Ovary (tissue), 9 donors: ENCODE results near the gene CYP2E1. TPM values are rescaled to one million over a fixed set of nuclear protein-coding genes. Genes with fewer than 3 reads are reported as not detected.

Experiments
- DNase-seq, 5 donors: peaks; one replicate each; pipeline ENCODE4 v3.0.0-alpha.2; 2019 to 2020
- H3K27ac ChIP-seq, 2 donors: fragments of 200-600 bp; one replicate each; pipeline versions ENCODE4 v1.5.1 to v1.8.0; 2019 to 2022
- H3K27me3 ChIP-seq: fragments of 200-600 bp; one replicate; pipeline ENCODE4 v1.8.0; 2022
- H3K36me3 ChIP-seq: fragments of 200-600 bp; sonication (generic); one replicate; pipeline ENCODE4 v1.5.1; 2019
- H3K4me1 ChIP-seq: one replicate; pipeline ENCODE4 v1.8.1; 2013; ENCODE audit warnings: mild to moderate bottlenecking, moderate library complexity; ENCODE audit not compliant: insufficient read depth
- H3K4me3 ChIP-seq: fragments of 200-600 bp; sonication (generic); one replicate; pipeline ENCODE4 v1.5.1; 2017
- H3K9me3 ChIP-seq, 2 donors: fragments of 200-600 bp in 1 of 2; sonication (generic) in 1 of 2; one replicate each; pipeline versions ENCODE4 v1.5.1 to v1.8.1; 2013 to 2019; ENCODE audit warnings: mild to moderate bottlenecking in 1 of 2, moderate library complexity in 1 of 2
- EP300 ChIP-seq: sonication (generic); formaldehyde crosslinking; IDR thresholded peaks from one replicate; pipeline ENCODE4 v1.6.1; 2017; ENCODE audit warnings: antibody characterized with exemption
- POLR2A ChIP-seq: fragments of 450-650 bp; IDR thresholded peaks from one replicate; pipeline ENCODE4 v1.6.1; 2017; ENCODE audit warnings: antibody characterized with exemption, mild to moderate bottlenecking, moderate library complexity
- WGBS, 3 donors: extraction: QIAGEN DNeasy Blood & Tissue Kit in 1 of 3; methylation state at CpG; one replicate each; pipeline versions ENCODE4 v1.1.5 to v1.1.7; 2013 to 2017; 5-methylcytosine and 5-hydroxymethylcytosine counted together
- intact Hi-C, 4 donors: fragments of 100-400 bp; cut with DNase I; formaldehyde crosslinking; loops; one replicate each; pipeline versions ENCODE4 v1.11.0 to v1.15.1; 2022 to 2023
- polyA plus RNA-seq, 2 donors: library from polyadenylated mRNA; stranded (reverse); fragments of 200-250 nt in 1 of 2; fragments of 350-450 nt in 1 of 2; fragmentation: Illumina TruSeq in 1 of 2; extraction: RNeasy Lipid Tissue Mini Kit (QIAGEN cat#74804) in 1 of 2; gene quantifications; one replicate each; pipeline ENCODE4 v1.2.3, GENCODE V29; 2013 to 2014
- total RNA-seq, 7 donors: library from RNA; depleted of rRNA in 2 of 7; stranded (reverse); fragments of >200 nt in 2 of 7; fragmentation: NEBNext Ultra II Directional in 3 of 7; extraction: Animal tissue kit (Norgen Biotek cat#: 25700) in 3 of 7; gene quantifications; one replicate each; pipeline versions ENCODE4 v1.1.0 to v1.2.4, GENCODE V29; 2016 to 2023
- TF ChIP-seq, protein P1 (sequence below), 3 donors: fragments of 450-650 bp in 2 of 3; fragments of 200-600 bp in 1 of 3; IDR thresholded peaks; one replicate each; pipeline versions ENCODE4 v1.5.1 to v1.8.0; 2016 to 2022; ENCODE audit warnings: antibody characterized with exemption in 3 of 3, mild to moderate bottlenecking in 1 of 3
- donor health status: DM: no; HTN: no; CAD: no; lungs with moderate emphysema.
- donor health status: DM: no; HTN: no; CAD: no.
- donor health status: Bipolar disorder and iron deficiency.
- donor health status: DM: yes; HTN: yes; CAD: no.
- donor health status: DM: no; HTN: no; CAD: no.
- donor health status: DM: yes; HTN: yes; CAD: no.

The CYP2E1 gene
- total and polyA plus RNA-seq, 9 donors: 0.83 to 4.6 (median 3.6) TPM

DNA sequence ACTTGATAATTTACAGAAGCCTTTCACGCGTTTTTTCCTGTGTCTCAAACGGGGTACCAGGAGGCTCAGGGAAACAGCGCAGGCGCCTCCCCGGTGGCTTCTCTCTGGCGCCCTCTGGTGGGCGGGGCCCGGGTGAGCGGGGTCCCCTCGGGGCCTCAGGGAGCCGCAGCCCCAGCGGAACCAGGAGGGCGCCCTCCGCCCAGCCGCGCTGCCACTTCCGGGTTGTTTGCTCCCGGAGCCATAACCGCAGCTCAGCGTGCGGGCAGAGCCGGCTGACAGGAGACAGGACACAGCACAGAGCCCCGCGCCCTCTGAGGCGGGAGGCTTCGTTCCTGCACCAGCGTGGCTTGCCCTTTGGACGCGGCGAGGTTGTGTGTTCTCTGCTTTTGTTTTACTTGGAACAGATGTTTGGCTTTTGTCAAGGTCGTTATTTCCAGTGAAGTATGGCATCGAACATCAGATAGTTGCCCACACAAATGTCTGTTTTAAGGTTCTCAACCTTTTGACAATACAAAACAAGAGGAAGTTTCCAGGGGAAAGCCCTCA, 6.9 kb upstream of the CYP2E1 start:
- Histone ChIP-seq H3K27ac (no peak overlapping the region), H3K27me3 (no peaks in the 10 kb centered on the region), H3K4me1 (no peaks in the 10 kb centered on the region), H3K4me3 (peak overlapping the region; percentile 32), H3K36me3 (no peaks in the 10 kb centered on the region), H3K9me3 (peaks cover 0 to 4% of the 10 kb centered on the region in 2 donors)
- TF ChIP-seq, protein P1, sequence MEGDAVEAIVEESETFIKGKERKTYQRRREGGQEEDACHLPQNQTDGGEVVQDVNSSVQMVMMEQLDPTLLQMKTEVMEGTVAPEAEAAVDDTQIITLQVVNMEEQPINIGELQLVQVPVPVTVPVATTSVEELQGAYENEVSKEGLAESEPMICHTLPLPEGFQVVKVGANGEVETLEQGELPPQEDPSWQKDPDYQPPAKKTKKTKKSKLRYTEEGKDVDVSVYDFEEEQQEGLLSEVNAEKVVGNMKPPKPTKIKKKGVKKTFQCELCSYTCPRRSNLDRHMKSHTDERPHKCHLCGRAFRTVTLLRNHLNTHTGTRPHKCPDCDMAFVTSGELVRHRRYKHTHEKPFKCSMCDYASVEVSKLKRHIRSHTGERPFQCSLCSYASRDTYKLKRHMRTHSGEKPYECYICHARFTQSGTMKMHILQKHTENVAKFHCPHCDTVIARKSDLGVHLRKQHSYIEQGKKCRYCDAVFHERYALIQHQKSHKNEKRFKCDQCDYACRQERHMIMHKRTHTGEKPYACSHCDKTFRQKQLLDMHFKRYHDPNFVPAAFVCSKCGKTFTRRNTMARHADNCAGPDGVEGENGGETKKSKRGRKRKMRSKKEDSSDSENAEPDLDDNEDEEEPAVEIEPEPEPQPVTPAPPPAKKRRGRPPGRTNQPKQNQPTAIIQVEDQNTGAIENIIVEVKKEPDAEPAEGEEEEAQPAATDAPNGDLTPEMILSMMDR (IDR thresholded peaks at IDR 0.05): peak; percentile 38 to 72 (median 65)
- TF ChIP-seq EP300 (no peak), POLR2A (no peak)
- peak; percentile 77 to 90 (median 83) for DNase-seq
- intact Hi-C loops: no loop called here
- WGBS, 3 donors: 0 to 2% (median 1%) methylated on average over 31 to 33 of the region's 33 CpGs

DNA sequence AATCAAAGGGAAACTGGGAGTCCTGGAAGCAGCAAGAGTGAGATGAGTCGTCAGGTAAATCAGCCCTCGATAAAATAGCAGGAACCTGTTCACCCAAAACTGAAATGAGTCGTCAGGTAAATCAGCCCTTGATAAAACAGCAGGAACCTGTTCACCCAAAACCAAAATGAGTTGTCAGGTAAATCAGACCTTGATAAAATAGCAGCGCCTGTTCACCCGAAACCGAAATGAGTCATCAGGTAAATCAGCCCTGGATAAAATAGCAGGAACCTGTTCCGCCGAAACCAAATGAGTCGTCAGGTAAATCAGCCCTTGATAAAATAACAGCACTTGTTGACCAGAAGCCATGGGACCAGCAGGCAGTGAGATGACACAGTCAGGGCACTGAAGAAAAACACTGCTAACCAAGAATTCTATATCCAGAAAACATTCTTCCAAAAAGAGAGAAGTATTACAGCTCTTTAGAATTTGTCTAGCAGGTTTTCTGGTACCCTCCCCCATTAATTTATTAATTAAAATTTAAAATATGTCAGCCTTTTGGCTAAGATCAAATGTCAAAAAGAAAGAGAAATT, 3.4 kb upstream of the CYP2E1 start:
- intact Hi-C loops: no loop called here
- DNase-seq: no peak
- WGBS, 3 donors: 89 to 91% (median 90%) methylated on average over 9 of the region's 9 CpGs
- H3K27me3 ChIP-seq: peaks cover 4% of the 10 kb centered on the region
- no peaks in the 10 kb centered on the region for H3K36me3 ChIP-seq
- H3K4me3 ChIP-seq: no peak overlapping the region
- peaks cover 3% of the 10 kb centered on the region for H3K4me1 ChIP-seq
- H3K27ac ChIP-seq: no peak overlapping the region
- peaks cover 0 to 4% of the 10 kb centered on the region in 2 donors for H3K9me3 ChIP-seq
- TF ChIP-seq EP300 (no peak), POLR2A (no peak)
- TF ChIP-seq, protein P1 (IDR thresholded peaks at IDR 0.05): no peak

DNA sequence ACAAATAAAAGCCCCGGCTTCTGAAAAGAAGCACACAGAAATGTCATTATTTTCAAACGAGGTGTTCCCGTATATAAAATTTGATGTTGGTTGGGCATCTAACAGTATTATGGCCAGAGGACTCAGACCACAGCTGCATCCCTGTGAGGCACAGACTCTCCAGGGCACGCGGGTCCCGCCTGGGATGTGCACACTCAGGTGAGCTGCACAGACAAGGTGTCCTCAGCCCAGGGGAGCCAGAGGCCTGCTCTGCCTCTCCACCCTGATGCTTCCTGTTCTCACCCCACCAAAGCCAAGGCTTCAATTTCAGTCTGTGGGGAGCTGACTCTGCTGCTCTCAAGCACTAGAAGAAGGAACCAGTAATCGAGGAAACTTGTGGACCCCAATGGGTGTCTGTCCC, 1.7 kb upstream of the CYP2E1 start:
- intact Hi-C loops: no loop called here
- Histone ChIP-seq H3K9me3 (peaks cover 0 to 4% of the 10 kb centered on the region in 2 donors), H3K27ac (no peak overlapping the region), H3K36me3 (no peaks in the 10 kb centered on the region), H3K27me3 (peaks cover 4% of the 10 kb centered on the region), H3K4me3 (no peak overlapping the region), H3K4me1 (peaks cover 3% of the 10 kb centered on the region)
- no peak for DNase-seq
- 84 to 89% (median 85%) methylated on average over 7 of the region's 7 CpGs for WGBS, 3 donors
- TF ChIP-seq EP300 (no peak), POLR2A (no peak)
- TF ChIP-seq, protein P1 (IDR thresholded peaks at IDR 0.05): no peak

DNA sequence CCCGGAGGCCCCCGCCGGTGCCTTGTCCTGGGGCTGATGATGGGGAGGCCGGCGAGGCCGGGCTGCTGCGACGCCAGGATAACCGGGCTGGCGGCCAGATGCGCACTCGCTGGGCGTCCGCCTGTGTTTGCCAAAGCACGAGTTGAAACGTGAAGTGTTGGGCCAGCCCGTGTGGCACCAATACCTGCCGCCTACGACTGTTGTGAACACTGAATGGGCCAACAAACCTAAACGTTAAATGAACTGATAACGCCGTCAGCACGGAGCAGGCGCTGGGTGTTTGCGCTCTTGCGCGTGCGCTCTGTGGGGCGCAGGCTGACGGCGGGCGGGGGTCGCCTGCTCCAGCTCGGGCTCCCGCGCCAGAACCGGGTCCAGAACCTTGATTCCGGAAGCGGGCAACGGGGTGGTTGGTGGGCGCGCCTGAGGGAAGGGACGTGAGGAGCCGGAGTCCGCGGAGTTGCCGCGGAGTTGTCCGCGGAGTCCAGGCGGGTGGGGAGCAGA, 658 bp downstream of the CYP2E1 start:
- Histone ChIP-seq H3K4me3 (no peak overlapping the region), H3K4me1 (peaks cover 3% of the 10 kb centered on the region), H3K9me3 (peaks cover 0 to 4% of the 10 kb centered on the region in 2 donors), H3K27ac (no peak overlapping the region), H3K27me3 (peaks cover 4% of the 10 kb centered on the region), H3K36me3 (no peaks in the 10 kb centered on the region)
- no peak for DNase-seq
- intact Hi-C loops: no loop called here
- 13 to 38% (median 14%) methylated on average over 51 of the region's 51 CpGs for WGBS, 3 donors
- TF ChIP-seq POLR2A (no peak), EP300 (no peak)
- TF ChIP-seq, protein P1 (IDR thresholded peaks at IDR 0.05): no peak
